ENCODE data around the gene ACTR8. TPM values are rescaled to one million over a fixed set of nuclear protein-coding genes. Genes with fewer than 3 reads are reported as not detected.

The ACTR8 gene
- total and polyA plus RNA-seq, 5 experiments from 2014 or later = 17.0 to 35.4 (median 26.0) TPM

- POLR2A ChIA-PET = interaction anchor here (0.6 kb wide), 1 partner anchor 482 kb away, joined by 3 read pairs; no protein-coding TSS in a partner anchor
- Mint-ChIP-seq H3K27ac (no peak overlapping the region), H3K4me3 (no peak overlapping the region), H3K9me3 (no peaks in the 10 kb centered on the region), H3K27me3 (peaks cover 21 to 66% (median 33%) of the 10 kb centered on the region in 5 donors), H3K4me1 (peaks cover 1 to 10% (median 7%) of the 10 kb centered on the region in 4 donors), H3K36me3 (no peaks in the 10 kb centered on the region)
- ATAC-seq (no peak), DNase-seq (no peak)
Measured at GRCh38 chr3:53842436-53843194, 39.3 kb downstream of the ACTR8 start.

- no peaks in the 10 kb centered on the region for H3K9me3 Mint-ChIP-seq
- POLR2A ChIA-PET = no interaction called here
Measured at GRCh38 chr3:53841296-53841695, 40.7 kb downstream of the ACTR8 start.

GRCh38 chr3:53837331-53837730 lies 44.6 kb downstream of the ACTR8 start:
- DNase-seq (no peak), ATAC-seq (no peak)
- H3K27me3 Mint-ChIP-seq = peaks cover 2 to 19% (median 6%) of the 10 kb centered on the region in 5 donors
- POLR2A ChIA-PET = interaction anchor here (0.6 kb wide), 1 partner anchor 10 kb away, joined by 5 read pairs; no protein-coding TSS in a partner anchor
- no peak overlapping the region for H3K4me3 Mint-ChIP-seq
- no peak overlapping the region for H3K27ac Mint-ChIP-seq
- H3K36me3 Mint-ChIP-seq = no peaks in the 10 kb centered on the region
- H3K9me3 Mint-ChIP-seq = no peaks in the 10 kb centered on the region
- H3K4me1 Mint-ChIP-seq = peaks cover 0 to 2% (median under 1%) of the 10 kb centered on the region in 4 donors

More at GRCh38 chr3:53841296-53841695, 40.7 kb downstream of the ACTR8 start:
- H3K36me3 Mint-ChIP-seq = no peaks in the 10 kb centered on the region
- H3K27me3 Mint-ChIP-seq = peaks cover 16 to 53% (median 26%) of the 10 kb centered on the region in 5 donors
- ATAC-seq (no peak), DNase-seq (no peak)
- H3K4me1 Mint-ChIP-seq = peaks cover 0 to 5% (median 3%) of the 10 kb centered on the region in 4 donors
- H3K4me3 Mint-ChIP-seq = no peak overlapping the region
- no peak overlapping the region for H3K27ac Mint-ChIP-seq

GRCh38 chr3:53836084-53836872 lies 45.7 kb downstream of the ACTR8 start:
- no peaks in the 10 kb centered on the region for H3K9me3 Mint-ChIP-seq
- POLR2A ChIA-PET = no interaction called here
- DNase-seq = no peak
- H3K27me3 Mint-ChIP-seq = peaks cover 2 to 18% (median 6%) of the 10 kb centered on the region in 5 donors
- peaks cover 0 to 2% (median under 1%) of the 10 kb centered on the region in 4 donors for H3K4me1 Mint-ChIP-seq
- no peaks in the 10 kb centered on the region for H3K36me3 Mint-ChIP-seq
- H3K27ac Mint-ChIP-seq = no peak overlapping the region
- H3K4me3 Mint-ChIP-seq = no peak overlapping the region
- no peak for ATAC-seq

GRCh38 chr3:53835257-53835656 lies 46.7 kb downstream of the ACTR8 start:
- H3K27me3 Mint-ChIP-seq = peaks cover 2 to 18% (median 6%) of the 10 kb centered on the region in 5 donors
- H3K27ac Mint-ChIP-seq = no peak overlapping the region
- DNase-seq = no peak
- no peaks in the 10 kb centered on the region for H3K9me3 Mint-ChIP-seq
- no peaks in the 10 kb centered on the region for H3K36me3 Mint-ChIP-seq
- no peak overlapping the region for H3K4me3 Mint-ChIP-seq
- POLR2A ChIA-PET = no interaction called here
- no peak for ATAC-seq
- peaks cover 0 to 2% (median under 1%) of the 10 kb centered on the region in 4 donors for H3K4me1 Mint-ChIP-seq

- H3K4me1 Mint-ChIP-seq = peaks cover 0 to 2% (median under 1%) of the 10 kb centered on the region in 4 donors
- H3K27ac Mint-ChIP-seq = peak overlapping the region in 1 of 10 donors; percentile 29
- no peaks in the 10 kb centered on the region for H3K9me3 Mint-ChIP-seq
- no peaks in the 10 kb centered on the region for H3K36me3 Mint-ChIP-seq
- DNase-seq = no peak
- H3K27me3 Mint-ChIP-seq = peaks cover 2 to 18% (median 3%) of the 10 kb centered on the region in 5 donors
- no peak for ATAC-seq
- POLR2A ChIA-PET = no interaction called here
- no peak overlapping the region for H3K4me3 Mint-ChIP-seq
Measured at GRCh38 chr3:53834429-53835095, 47.4 kb downstream of the ACTR8 start.

- POLR2A ChIA-PET = no interaction called here
- no peaks in the 10 kb centered on the region for H3K9me3 Mint-ChIP-seq
- ATAC-seq (no peak), DNase-seq (no peak)
- H3K36me3 Mint-ChIP-seq = no peaks in the 10 kb centered on the region
- no peak overlapping the region for H3K4me3 Mint-ChIP-seq
- H3K27ac Mint-ChIP-seq = no peak overlapping the region
- peaks cover 0 to 2% (median under 1%) of the 10 kb centered on the region in 4 donors for H3K4me1 Mint-ChIP-seq
- H3K27me3 Mint-ChIP-seq = peaks cover 0 to 10% (median 3%) of the 10 kb centered on the region in 5 donors
Measured at GRCh38 chr3:53833700-53834099, 48.3 kb downstream of the ACTR8 start.

GRCh38 chr3:53833053-53833645 lies 48.8 kb downstream of the ACTR8 start:
- ATAC-seq (no peak), DNase-seq (no peak)
- Mint-ChIP-seq H3K27ac (no peak overlapping the region), H3K36me3 (no peaks in the 10 kb centered on the region), H3K27me3 (peaks cover 0 to 4% (median 2%) of the 10 kb centered on the region in 5 donors), H3K4me1 (peaks cover 0 to 2% (median under 1%) of the 10 kb centered on the region in 4 donors), H3K9me3 (no peaks in the 10 kb centered on the region), H3K4me3 (no peak overlapping the region)
- POLR2A ChIA-PET = no interaction called here

GRCh38 chr3:53830944-53831343 lies 51.0 kb downstream of the ACTR8 start:
- POLR2A ChIA-PET = no interaction called here

GRCh38 chr3:53829605-53830004 lies 52.3 kb downstream of the ACTR8 start:
- no peak overlapping the region for H3K27ac Mint-ChIP-seq
- H3K4me1 Mint-ChIP-seq = peaks cover 0 to 2% (median 0%) of the 10 kb centered on the region in 4 donors
- no peak for ATAC-seq
- H3K4me3 Mint-ChIP-seq = no peak overlapping the region
- POLR2A ChIA-PET = no interaction called here
- H3K27me3 Mint-ChIP-seq = peaks cover 0 to 3% (median 0%) of the 10 kb centered on the region in 5 donors
- H3K9me3 Mint-ChIP-seq = no peaks in the 10 kb centered on the region
- DNase-seq = no peak
- no peaks in the 10 kb centered on the region for H3K36me3 Mint-ChIP-seq

More at GRCh38 chr3:53830944-53831343, 51.0 kb downstream of the ACTR8 start:
- Mint-ChIP-seq H3K4me3 (no peak overlapping the region), H3K27me3 (peaks cover 0 to 2% (median 0%) of the 10 kb centered on the region in 5 donors), H3K4me1 (peaks cover 0 to 2% (median 0%) of the 10 kb centered on the region in 4 donors), H3K27ac (peak overlapping the region in 1 of 10 donors; percentile 63), H3K36me3 (no peaks in the 10 kb centered on the region), H3K9me3 (no peaks in the 10 kb centered on the region)
- DNase-seq = no peak
- no peak for ATAC-seq

- DNase-seq = no peak
- POLR2A ChIA-PET = no interaction called here
- Mint-ChIP-seq H3K36me3 (no peaks in the 10 kb centered on the region), H3K27me3 (peaks cover 0 to 3% (median 0%) of the 10 kb centered on the region in 5 donors), H3K27ac (no peak overlapping the region), H3K4me1 (peaks cover 0 to 2% (median 0%) of the 10 kb centered on the region in 4 donors), H3K9me3 (no peaks in the 10 kb centered on the region), H3K4me3 (no peak overlapping the region)
- ATAC-seq = no peak
Measured at GRCh38 chr3:53828581-53828980, 53.4 kb downstream of the ACTR8 start.

- ATAC-seq (no peak), DNase-seq (no peak)
- H3K27ac Mint-ChIP-seq = no peak overlapping the region
- H3K36me3 Mint-ChIP-seq = no peaks in the 10 kb centered on the region
- no peak overlapping the region for H3K4me3 Mint-ChIP-seq
- H3K27me3 Mint-ChIP-seq = peaks cover 0 to 3% (median 0%) of the 10 kb centered on the region in 5 donors
- H3K4me1 Mint-ChIP-seq = no peaks in the 10 kb centered on the region
- no peaks in the 10 kb centered on the region for H3K9me3 Mint-ChIP-seq
- POLR2A ChIA-PET = no interaction called here
Measured at GRCh38 chr3:53826048-53826447, 55.9 kb downstream of the ACTR8 start.

Data from naive thymus-derived CD8-positive, alpha-beta T cell (primary cell).